Amygdala (tissue), 56 donors: ENCODE results near the gene CSK.

ENCODE experiments used
- DNase-seq, 56 donors: peaks; one replicate each; lab custom pipeline; 2025; lab: John Stamatoyannopoulos, UW

Gene CSK

DNA sequence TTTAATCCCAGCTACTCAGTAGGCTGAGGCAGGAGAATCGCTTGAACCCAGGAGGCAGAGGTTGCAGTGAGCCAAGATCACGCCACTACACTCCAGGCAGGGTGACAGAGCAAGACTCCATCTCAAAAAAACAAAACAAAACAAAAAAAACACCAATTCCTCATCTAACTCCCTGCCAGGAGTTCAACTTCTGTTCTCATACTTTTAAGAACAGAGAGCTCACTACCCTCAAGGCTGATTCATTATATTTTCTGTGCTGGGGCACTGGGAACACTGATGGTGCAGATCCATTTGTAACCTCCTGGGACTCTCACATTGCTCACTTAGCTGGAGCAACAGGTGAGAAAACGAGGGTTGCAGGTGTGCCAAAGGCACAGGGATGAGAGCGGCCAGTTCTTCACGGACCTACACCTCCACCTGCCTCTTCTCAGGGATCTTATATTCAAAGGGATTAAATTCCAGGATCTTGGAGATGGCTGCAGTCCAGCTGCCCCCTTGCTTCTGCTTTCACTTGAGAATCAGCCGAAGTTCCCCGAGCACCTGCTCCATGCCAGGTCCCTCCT is 12.3 kb upstream of the CSK start:
- DNase-seq = no peak

DNA sequence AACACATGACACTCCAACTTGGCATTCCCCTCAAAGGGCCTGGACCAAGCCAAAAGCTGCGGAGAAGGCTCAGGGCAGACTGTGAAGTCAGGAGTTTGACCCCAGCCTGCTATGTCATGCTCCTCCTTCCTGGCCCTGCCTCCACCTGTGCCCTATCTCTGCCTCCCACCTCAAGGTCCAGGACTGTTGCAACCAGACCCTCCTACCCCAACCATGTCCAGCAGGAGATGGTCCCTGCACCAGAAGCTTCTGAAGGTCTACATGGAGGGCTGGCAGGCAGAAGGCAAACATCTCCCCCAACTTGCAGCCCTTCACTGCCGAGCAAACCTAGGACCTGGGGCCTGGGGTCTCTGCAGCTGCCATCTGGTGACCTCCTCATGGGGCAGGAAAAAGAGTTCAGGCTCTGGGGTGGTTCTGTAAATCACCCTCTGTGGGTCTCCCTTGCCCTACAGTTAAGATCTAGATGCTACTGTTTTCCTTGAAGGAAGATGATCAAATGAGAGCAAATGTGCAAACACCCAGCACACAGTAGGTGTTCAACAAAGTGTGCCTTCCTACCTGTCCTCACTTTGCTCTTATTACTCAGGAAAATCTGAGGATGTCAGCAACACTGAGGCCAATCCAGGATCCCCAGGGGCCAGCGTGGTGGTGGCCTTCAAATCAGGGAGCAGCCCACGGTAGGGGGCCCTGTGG is 11.5 kb upstream of the CSK start:
- DNase-seq = no peak

DNA sequence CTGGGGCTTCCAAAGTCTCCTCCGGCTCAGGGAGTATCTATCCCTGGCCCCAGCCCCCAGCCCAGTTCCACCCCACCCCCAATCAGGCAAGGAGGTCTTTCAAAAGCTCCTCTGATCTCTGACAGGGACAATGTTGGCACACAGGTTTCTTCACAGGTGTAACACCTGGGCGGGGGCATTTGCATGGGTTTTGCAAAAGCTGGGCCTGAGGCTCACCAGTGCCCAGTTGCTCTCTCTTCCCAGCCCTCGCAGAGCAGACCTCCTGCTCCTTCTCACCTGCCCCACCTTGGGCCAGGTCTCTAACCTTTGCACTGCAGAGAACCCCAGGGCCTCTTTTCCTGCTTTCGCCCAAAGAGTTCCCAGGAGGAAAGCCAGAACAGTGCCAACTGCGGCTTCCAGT is 8.6 kb upstream of the CSK start:
- no peak for DNase-seq

DNA sequence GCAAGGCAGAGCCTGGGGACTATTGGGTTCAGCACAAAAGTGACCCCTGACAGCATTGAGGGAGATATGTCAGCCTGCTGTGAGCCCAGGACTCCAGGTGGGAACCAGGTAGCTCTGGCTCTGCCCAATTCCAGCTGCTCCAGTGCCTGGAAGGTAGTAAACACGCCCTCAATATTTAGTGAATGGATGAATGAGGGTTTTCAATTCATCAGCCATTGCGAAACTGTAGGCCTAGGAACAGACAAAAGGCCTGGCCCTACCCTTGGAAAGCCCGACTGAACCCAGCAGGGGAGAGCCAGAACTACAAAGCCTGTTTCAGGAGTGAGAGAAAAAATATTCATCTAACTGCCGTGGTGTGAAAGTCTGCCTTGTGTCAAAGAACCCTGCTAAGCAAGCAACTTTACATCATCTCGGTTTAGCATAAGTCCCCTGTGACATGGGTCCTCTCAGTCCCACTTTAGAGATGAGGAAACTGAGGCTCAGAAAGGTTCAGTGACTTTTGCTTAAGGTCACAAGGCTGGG is 8.1 kb upstream of the CSK start:
- DNase-seq = peak in 5 of 56 donors; percentile 21 to 40 (median 28)

DNA sequence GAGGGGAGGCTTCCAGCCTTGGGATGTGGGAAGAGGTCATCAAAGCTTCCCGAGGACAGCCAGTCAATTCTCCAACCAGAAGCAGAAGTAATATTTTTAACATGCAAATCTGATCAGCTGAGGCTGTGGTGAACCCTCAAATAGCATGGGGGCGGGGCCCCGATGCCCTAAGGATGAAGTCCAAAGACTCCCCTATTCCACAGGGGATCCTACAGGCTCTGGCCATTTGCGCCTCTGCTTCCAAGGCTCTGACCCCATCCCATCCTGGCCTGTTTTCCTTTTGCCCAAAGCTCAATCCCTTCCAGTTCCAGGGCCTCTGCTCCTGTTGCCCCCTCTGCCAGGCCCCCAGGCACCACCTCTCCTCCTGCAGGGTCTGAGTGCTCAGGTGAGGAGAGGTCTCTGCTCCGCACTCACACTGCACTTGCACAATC is 6.7 kb upstream of the CSK start:
- DNase-seq = no peak

DNA sequence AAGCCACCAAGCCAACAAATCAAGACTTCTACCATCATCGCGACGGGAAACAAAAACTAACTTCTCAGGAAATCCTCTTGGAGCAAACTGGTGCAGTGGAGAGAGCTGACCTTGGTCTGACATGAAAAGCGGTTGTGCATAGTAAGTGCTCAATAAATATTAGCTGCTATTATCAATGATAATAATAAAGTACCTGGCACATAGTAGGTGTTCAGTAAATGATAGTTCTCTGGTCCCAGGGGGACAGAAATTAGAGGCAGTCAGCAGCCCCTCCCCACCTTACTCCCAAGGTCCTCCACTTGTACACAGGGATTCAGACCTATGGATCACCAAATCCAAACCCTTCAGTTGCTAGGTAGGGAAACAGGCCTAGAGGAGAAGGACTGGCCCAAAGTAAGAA is 6.0 kb upstream of the CSK start:
- DNase-seq = no peak

DNA sequence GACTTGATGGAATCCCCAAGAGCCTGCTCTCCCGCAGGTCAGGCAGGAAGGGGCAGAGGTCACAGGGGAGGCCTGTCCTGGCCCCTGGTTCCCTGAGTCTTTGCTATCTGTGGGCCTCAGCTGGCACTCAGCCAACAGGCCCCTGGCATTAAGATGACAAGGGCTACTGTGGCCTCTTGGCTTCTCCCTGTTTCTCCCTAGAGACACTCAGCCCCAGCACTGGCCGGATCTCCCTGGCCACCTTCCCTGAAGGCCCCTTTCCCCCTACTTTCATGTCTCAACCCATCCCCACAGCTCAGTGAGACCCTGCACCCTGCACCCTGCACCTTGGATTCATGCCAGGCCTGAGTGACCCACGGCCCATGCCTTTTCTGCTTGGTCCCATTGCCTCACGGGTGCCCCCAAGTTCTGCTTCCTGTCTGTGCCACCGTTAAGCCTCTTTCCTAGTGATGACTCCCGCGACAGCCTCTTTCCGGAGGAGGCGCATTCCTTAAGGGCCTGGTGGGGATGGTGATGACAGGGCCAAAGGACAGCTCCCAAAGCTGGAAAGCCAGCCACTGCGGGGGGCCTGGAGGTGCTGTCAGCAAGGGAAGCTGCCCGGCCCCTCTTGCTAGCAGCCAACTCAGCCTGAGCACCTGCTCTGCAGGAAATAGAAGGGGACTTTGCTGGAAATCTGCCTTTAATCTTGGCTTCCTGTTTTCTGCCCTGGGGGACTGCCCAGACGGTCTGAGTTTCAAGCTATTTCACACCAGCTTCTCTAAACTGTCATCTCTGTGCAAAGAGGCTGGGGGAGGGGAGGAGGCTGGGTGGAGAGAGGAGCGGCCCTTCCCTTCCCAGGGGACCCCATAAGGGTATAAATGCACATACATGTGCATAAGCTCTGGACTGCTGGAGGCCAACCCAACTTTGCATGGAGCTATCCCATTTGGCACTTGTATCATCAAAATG is 4.8 kb upstream of the CSK start:
- DNase-seq = peak in 5 of 56 donors; percentile 13 to 63 (median 28)

DNA sequence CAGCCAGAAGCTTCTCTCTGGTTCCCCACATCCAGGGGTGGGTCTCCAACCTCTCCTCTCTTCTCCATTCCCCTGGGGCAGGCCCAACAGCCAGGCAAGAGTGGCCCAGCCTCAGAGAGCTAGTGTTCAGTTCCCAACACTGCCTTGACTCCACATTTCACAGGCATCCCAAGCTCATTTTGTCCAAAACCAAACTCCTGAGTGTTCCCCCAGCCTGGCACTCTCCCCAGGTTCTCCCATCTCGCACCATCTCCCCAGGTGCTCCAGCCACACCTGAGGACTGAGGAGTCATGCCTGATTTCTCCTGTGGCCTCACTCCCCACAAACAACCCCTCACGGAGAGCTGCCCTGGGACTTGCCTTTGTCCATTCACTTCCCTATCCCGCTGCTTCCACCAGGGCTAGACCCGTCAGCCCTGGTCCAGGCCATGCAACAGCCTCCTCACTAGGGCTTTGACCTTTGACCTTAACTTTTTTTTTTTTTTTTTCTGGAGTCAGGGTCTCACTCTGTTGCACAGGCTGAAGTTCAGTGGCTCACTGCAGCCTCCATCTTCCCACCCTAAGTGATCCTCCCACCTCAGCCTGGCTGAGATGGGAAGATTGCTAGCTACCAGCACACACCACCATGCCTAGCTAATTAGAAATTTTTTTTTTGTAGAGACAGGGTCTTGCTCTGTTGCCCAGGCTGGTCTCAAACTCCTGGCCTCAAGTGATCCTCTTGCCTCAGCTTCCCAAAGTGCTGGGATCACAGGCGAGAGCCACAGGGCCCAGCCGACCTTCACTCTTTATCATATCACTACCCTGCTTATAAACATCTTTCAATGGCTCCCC is 3.9 kb upstream of the CSK start:
- DNase-seq = no peak

DNA sequence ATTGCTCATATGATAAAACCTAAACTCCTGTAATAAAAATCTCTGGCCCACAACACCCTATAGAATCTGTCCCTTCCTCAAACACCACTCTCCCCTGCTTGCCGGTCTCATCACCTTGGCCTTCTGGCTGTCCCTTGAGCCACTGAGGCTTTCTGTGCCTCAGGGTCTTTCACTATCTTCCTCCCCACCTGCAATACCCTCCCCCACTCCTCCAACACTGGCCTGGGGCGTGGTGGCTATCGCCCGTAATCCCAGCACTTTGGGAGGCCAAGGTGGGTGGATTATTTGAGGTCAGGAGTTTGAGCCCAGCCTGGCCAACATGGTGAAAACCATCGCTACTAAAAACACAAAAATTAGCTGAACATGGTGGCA is 3.3 kb upstream of the CSK start:
- no peak for DNase-seq

DNA sequence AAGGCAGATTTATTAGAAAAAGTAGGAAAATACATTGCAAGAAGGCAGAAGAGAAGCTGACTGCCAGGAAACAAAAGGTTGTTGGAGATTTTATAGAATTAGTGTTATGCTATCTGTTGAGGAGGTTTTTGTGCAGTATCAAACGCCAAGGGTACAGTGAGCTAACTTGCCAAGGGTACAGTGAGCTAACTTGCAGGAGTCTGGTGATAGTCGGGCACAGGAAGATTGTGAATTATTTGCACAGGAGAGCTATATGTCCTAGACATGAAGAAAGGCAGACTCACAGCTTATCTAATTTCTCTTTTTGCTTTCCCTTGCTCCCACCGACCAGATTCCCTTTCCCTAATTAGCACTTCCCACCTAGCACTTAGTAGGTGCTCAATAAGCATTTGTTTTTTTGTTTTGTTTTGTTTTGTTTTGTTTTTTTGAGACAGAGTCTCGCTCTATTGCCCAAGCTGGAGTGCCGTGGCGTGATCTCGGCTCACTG is 2.7 kb upstream of the CSK start:
- DNase-seq = no peak

DNA sequence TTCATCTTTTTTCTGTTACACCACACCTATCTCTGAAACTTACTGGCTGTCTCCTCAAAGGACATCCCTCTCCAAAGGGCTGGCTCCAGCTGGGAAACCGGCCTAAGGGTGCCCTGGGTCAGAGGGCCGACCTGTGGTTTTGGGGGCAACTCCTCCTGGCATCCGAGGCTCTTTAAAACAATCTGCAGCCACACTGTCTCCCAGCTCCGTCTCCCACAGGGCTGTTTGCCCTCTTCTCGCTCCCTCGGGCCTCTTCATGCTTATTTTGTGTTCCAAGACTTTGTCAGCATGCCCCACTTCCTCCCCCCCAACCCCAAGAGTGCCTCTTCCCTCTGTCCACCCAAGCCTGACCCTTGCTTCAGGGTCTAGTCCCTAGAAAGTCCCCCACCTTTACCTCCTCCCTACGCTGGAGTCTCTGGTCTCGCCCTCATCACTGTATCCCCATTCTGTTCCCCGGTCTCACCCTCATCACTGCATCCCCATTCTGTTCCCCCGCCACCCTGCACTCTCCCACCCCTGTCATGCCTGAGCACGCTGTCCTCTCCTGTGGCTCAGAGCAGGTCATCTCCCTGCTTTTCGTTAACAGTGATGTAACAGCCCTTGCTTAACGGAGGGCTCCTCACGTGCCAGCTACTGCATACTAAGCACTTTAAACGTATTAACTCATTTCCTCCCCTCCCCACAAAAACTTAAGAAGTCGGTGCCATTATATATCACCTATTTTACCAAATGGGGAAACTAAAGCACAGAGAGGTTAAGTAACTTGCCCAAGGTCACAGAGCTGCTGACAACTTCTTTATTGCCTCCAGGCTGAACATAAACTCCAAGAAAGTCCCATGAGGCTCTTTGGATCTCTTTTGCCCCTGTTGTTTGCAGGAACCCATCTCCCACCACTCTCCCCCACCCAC is 1.1 kb upstream of the CSK start:
- no peak for DNase-seq

DNA sequence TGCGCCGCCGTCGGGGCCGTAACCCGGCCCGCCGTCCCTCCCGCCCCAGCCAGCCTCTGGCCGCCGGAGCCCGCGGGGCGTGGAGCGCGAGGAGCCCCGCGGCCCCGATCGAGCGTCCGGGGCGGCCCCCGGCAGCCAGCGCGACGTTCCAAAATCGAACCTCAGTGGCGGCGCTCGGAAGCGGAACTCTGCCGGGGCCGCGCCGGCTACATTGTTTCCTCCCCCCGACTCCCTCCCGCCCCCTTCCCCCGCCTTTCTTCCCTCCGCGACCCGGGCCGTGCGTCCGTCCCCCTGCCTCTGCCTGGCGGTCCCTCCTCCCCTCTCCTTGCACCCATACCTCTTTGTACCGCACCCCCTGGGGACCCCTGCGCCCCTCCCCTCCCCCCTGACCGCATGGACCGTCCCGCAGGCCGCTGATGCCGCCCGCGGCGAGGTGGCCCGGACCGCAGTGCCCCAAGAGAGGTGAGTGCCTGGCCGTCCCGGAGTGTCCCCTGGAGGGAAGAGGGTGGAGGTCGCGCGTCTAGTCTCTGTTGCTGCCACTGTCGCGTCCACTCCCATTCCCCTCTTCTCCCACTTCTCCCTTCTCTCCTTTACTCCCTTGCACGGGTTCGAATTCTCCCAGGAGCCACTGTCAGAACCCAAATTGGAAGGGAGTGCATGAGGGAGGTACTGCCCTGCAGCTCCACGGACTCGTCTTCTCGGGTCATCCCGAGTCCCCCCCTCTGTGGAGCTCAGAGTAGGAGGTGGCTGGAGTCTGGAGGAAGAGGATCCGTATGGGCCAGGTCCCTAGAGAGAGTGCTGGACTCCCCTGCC is 585 bp downstream of the CSK start:
- peak in 4 of 56 donors; percentile 40 to 48 (median 42) for DNase-seq

DNA sequence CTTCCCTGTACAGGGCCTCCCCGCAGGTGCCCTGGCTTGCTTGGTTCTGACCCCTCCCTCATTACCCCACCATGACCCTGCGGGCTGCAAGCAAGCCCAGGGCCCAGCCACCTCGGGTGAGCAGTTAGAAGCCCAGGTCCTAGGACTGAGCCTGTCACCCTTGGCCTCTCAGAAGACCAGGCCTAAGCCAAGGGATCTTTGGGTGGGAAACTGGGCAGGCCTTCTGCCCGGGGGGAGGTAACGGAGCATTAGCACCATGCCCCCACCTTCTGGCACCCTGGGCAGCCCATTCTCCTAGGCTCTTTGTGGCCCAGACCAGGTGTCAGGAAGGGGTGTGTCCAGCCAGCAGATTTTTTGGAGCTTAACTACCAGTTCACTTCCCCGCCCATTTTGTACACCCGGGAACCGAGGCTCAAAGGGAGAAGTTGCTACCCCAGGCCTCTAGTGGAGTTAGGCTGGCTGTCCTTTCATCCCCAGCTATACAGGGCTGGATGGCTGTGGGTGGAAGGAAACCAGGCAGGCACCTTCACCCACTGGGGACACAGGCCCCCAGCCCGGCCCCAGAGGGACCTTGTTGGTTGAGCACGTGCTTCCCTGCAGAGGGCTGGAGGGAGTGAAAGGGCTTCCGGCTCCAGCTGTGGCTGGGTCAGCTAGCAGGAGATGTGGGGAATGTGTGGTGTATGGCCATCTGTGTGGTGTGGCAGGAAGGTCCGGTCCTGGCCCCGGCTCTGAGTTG is 1.4 kb downstream of the CSK start:
- peak in 4 of 56 donors; percentile 21 to 37 (median 32) for DNase-seq

DNA sequence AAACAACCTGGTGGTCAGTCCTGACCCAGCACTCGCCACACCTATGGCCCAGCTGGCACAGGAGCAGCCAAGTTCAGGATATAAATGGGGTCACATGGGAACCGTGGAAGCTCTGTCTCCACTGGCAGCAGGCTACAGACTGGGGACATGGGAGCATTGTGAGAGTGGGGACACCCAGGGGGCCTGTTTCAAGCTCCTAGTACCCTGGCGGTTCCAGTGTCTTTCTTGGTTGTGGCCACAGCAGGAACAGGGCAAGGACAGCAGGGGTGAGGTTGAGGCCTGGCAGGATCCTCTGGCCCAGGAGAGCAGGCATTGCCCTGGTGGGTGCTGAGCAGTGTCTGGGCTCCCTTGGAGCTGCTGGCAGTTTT is 1.9 kb downstream of the CSK start:
- peak in 3 of 56 donors; percentile 16 to 37 (median 18) for DNase-seq

DNA sequence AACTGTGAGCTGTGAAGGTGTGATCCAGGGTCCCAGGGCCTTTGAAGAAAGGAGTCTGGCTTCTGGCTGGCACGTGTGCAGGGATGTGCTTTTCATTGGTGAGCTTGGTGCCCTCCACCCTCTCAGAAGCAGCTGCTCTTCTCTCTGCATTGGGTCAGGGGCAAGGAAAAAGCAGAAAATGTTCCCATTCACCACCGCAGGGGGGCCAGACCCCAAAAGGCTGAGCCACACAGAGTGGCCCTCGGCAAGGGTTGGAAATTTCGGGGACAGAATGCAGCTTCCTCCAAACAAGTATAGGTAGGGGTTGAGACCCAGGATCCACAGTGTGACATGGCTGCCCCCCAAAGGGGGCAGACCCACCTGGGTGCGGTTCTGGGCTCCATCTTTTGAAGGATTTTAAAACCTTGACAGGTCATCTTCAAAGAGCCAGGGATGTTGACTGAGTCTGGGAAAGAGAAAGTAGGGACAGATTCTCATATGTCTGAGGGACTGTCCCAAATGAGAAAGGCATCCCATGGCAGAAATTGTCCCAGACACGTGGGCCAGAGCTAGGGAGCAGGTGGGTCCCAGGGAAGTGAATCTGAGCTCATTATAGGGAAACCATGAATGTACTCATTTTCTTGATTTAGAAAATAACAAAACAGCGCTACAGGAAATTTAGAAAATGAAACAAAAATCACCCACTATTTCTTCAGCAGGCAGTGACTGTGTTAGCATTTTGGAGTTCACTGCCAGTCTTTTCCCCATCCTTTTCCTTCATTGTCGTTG is 2.7 kb downstream of the CSK start:
- no peak for DNase-seq

DNA sequence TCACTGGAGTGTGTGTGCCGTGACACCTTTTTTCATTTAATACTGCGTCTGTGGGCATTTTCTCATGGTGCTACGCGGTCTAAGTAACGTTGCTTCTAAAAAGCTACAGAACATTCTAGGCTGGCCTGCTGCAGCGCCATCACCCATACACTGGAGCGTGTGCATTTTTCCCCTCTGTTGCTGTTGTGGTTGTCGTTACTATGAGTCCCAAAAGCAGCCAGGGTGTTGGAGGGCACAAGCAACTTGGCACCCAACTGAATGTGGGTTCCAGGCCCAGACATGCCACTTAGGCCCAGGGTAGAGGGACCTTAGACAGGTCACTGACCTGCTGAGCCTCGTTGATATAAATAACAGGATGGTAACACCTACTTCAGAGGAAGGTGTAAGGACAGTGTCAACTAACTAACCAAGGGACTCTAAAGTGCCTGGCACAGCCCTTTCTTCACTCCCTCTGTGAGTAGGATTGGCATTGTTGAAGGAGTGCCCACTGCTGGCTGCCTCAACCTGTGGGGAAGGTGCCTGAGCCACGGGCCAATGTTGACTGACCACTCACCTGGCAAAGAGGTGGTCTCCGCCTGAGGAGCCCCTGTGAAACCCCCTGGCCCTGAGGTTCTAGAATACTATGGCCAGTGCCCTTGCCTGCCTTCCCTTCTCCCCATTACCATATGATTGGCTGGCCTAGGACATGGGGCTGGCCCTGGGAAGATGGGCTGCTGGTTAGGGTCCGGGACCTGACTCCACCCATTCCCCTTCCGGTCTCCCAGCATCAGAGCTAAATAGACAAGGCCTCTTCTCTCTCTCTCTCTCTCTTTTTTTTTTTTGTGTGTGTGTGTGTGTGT is 3.5 kb downstream of the CSK start:
- DNase-seq = no peak
